AG04449 (cell line): ENCODE results near the gene UNC13C.

Experiments
- CTCF ChIA-PET: fragments of 350-600 bp; formaldehyde crosslinking; extraction: SDS; loops from one replicate; lab custom pipeline; 2021; ENCODE audit warnings: antibody characterized with exemption; lab: Yijun Ruan, JAX
- POLR2A ChIA-PET: fragments of 400-600, 350-600 bp; formaldehyde crosslinking; extraction: SDS; loops from one replicate; lab custom pipeline; 2020; ENCODE audit warnings: antibody characterized with exemption, inconsistent platforms; lab: Yijun Ruan, JAX
- DNase-seq: peaks from one replicate; pipeline ENCODE4 v3.0.0-alpha.2; 2010; ENCODE audit warnings: low read depth, low spot score
- H3K4me3 ChIP-seq: 2 replicates; pipeline ENCODE4 v1.5.1; 2011; ENCODE audit warnings: low read depth, mild to moderate bottlenecking, control low read depth, low read length
- TF ChIP-seq, protein P1 (sequence below): IDR thresholded peaks from one replicate; pipeline ENCODE4 v1.5.1; 2011; ENCODE audit warnings: mild to moderate bottlenecking, moderate library complexity, low read length, control low read depth, inconsistent platforms; ENCODE audit not compliant: insufficient read depth; ENCODE audit errors: missing control alignments

Gene UNC13C

DNA sequence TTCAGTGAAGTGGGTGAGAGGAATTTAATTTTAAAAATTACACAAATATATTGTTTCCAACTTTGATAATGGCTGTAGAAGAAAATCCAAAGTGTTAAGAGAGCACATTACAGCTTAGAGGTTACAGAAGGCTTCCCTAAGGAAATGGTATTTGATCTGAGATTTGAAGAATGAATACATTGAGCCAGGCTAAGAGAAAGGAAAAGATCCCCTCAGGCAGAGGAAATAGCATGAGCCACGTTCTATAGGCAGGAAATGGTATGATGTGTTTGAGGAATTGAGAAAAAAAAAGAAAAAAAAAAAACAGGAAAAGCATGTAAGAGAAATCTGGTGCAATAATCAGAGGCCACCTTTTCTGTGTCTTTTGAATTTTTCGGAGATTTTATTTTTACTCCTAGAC, 48.6 kb downstream of the UNC13C start:
- POLR2A ChIA-PET: no interaction called here

DNA sequence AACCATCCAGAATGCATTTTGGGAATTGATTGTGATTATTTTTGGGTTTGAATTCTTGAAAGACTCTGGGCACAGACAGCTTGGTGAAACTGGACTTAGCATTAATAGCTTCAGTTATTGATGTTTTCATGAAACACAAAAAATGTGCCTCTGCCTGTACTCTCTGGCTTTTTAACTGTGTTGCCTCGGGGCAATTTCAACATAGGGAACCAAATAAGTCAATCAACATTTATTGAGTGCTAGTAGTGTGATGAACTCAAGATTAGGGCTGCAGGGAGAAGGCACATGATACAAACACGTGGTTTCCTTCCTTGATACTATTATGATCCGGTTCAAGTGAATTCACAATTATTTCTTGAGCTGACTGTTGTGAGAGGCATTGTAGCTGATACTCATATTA, 50.8 kb downstream of the UNC13C start:
- TF ChIP-seq, protein P1, sequence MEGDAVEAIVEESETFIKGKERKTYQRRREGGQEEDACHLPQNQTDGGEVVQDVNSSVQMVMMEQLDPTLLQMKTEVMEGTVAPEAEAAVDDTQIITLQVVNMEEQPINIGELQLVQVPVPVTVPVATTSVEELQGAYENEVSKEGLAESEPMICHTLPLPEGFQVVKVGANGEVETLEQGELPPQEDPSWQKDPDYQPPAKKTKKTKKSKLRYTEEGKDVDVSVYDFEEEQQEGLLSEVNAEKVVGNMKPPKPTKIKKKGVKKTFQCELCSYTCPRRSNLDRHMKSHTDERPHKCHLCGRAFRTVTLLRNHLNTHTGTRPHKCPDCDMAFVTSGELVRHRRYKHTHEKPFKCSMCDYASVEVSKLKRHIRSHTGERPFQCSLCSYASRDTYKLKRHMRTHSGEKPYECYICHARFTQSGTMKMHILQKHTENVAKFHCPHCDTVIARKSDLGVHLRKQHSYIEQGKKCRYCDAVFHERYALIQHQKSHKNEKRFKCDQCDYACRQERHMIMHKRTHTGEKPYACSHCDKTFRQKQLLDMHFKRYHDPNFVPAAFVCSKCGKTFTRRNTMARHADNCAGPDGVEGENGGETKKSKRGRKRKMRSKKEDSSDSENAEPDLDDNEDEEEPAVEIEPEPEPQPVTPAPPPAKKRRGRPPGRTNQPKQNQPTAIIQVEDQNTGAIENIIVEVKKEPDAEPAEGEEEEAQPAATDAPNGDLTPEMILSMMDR: no peak
- CTCF ChIA-PET: no interaction called here
- POLR2A ChIA-PET: no interaction called here
- no peak overlapping the region for H3K4me3 ChIP-seq
- DNase-seq: no peak

More for the DNA sequence above, 48.6 kb downstream of the UNC13C start:
- TF ChIP-seq, protein P1: no peak
- CTCF ChIA-PET: no interaction called here
- no peak overlapping the region for H3K4me3 ChIP-seq
- DNase-seq: no peak

- DNase-seq: no peak
- H3K4me3 ChIP-seq: no peak overlapping the region
- POLR2A ChIA-PET: no interaction called here
- CTCF ChIA-PET: no interaction called here
- TF ChIP-seq, protein P1: no peak
These were observed 53.8 kb downstream of the UNC13C start for GRCh38 chr15:54032066-54032465.

DNA sequence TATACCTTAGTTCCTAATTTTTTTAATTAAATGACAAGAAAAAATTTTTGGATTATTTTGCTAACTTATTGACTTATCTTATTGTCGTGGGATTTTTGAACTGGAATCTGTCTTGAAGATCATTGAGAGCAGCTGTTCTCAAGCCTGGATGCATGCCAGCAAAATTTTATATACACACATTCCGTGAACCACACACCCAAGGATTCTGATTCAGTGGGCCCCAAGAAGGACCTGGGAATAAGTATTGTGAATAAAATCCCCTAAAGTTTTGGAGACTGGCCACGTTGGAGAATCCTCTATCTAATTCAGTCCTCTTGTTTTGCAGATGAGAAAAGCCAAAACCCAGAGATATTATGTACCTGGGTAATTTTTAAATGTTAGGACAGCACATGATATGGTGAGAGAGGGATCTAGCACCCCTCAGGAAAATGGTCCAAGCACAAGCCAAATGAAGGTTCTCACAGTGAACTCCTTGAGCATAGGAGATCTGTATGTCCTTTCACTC, 55.2 kb downstream of the UNC13C start:
- no peak for DNase-seq
- CTCF ChIA-PET: no interaction called here
- H3K4me3 ChIP-seq: no peak overlapping the region
- TF ChIP-seq, protein P1: no peak
- POLR2A ChIA-PET: no interaction called here

DNA sequence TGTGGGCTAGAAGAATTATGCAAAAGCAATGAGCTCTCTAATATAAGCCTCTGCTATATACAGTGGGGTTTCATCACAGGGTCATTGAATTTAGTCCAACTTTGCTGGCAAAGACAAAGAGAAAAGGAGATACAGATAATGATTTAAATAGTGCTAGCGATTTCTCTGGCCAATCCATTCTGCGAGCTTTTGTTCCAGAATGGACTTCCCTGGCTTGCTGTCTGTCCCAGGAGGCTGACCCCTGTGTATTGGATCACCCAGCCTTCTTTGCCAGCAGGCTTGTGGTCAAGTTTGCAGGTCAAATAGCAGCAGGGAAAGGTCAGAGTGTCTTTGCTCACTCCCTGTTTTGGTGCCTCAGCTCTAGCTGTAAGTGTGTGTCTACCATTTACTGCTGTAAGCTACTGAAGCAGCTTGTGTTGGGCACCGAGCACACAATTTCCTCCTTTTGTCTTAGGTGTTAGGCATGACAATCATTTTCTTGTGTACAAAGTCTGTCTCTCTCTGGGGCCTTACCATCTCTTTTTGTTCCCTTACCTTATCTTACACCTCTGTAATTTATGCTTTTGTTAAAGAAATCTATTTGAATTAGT, 55.7 kb downstream of the UNC13C start:
- H3K4me3 ChIP-seq: no peak overlapping the region
- POLR2A ChIA-PET: no interaction called here
- DNase-seq: no peak
- CTCF ChIA-PET: no interaction called here
- TF ChIP-seq, protein P1: no peak

- ChIA-PET CTCF (no interaction called here), POLR2A (no interaction called here)
- TF ChIP-seq, protein P1: no peak
- DNase-seq: no peak
- H3K4me3 ChIP-seq: no peak overlapping the region
These were observed 57.4 kb downstream of the UNC13C start for GRCh38 chr15:54035616-54036015.
